Epithelial cell of esophagus (primary cell): ENCODE measurements around the gene OTUD6A.

Experiments used
- DNase-seq: peaks from one replicate; pipeline ENCODE4 v3.0.0; 2010; ENCODE audit warnings: low read depth
- H3K4me3 ChIP-seq: 2 replicates; pipeline ENCODE4 v1.5.1; 2011; ENCODE audit warnings: mild to moderate bottlenecking, low read length, control low read depth
- TF ChIP-seq, protein P1 (sequence below): IDR thresholded peaks from 2 replicates; pipeline ENCODE4 v1.5.1; 2011; ENCODE audit warnings: low read depth, mild to moderate bottlenecking, low read length, control low read depth, inconsistent platforms; ENCODE audit not compliant: insufficient read depth; ENCODE audit errors: missing control alignments

OTUD6A gene, protein sequence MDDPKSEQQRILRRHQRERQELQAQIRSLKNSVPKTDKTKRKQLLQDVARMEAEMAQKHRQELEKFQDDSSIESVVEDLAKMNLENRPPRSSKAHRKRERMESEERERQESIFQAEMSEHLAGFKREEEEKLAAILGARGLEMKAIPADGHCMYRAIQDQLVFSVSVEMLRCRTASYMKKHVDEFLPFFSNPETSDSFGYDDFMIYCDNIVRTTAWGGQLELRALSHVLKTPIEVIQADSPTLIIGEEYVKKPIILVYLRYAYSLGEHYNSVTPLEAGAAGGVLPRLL

DNA sequence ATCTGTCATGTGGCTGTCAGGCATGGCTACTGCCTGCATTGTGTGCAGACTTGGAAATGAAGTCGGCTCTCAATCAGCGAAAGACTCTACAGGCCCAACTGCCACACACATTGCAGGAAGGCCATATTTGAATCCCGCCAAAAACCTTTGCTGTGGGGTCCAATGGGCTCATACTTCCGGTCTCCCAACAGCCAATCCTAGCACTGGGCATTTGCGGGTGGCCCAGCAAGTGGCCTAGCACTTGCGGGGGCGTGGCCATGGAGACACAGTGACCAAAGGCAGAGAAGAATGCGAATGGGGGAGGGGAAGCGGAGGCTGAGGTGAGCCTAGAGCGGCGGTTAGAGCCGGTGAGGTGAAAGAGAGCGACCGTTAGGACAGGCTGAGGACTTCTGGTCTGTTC, at the start of gene OTUD6A:
TSS of gene OTUD6A (plus strand) at position 382 of the 400 bp plus-strand sequence. CDS start 68 bp downstream, outside the sequence.
- TF ChIP-seq, protein P1, sequence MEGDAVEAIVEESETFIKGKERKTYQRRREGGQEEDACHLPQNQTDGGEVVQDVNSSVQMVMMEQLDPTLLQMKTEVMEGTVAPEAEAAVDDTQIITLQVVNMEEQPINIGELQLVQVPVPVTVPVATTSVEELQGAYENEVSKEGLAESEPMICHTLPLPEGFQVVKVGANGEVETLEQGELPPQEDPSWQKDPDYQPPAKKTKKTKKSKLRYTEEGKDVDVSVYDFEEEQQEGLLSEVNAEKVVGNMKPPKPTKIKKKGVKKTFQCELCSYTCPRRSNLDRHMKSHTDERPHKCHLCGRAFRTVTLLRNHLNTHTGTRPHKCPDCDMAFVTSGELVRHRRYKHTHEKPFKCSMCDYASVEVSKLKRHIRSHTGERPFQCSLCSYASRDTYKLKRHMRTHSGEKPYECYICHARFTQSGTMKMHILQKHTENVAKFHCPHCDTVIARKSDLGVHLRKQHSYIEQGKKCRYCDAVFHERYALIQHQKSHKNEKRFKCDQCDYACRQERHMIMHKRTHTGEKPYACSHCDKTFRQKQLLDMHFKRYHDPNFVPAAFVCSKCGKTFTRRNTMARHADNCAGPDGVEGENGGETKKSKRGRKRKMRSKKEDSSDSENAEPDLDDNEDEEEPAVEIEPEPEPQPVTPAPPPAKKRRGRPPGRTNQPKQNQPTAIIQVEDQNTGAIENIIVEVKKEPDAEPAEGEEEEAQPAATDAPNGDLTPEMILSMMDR = no peak
- no peak within 1 kb of the TSS for H3K4me3 ChIP-seq
- DNase-seq = no peak

DNA sequence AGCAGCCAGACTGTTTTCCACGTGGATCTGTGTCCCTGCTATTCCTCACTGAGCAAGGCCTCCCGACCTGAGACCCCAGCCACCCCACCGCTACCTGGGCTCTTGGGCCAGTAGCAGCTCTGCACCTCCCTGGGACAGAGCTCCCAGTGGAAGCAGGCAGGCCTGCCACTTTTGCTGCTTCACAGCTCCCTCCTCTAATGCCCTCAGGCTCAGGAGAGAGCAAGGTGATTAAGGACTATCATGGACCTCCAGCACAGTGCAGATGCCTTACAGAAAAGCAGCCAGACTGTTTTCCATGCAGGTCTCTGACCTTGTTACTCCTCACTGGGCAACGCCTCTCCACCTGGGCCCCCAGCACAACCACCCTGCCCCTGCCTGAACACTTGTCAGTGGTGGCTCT, 49.5 kb upstream of the OTUD6A start:
- H3K4me3 ChIP-seq = no peak overlapping the region
- no peak for DNase-seq
- TF ChIP-seq, protein P1 = no peak

DNA sequence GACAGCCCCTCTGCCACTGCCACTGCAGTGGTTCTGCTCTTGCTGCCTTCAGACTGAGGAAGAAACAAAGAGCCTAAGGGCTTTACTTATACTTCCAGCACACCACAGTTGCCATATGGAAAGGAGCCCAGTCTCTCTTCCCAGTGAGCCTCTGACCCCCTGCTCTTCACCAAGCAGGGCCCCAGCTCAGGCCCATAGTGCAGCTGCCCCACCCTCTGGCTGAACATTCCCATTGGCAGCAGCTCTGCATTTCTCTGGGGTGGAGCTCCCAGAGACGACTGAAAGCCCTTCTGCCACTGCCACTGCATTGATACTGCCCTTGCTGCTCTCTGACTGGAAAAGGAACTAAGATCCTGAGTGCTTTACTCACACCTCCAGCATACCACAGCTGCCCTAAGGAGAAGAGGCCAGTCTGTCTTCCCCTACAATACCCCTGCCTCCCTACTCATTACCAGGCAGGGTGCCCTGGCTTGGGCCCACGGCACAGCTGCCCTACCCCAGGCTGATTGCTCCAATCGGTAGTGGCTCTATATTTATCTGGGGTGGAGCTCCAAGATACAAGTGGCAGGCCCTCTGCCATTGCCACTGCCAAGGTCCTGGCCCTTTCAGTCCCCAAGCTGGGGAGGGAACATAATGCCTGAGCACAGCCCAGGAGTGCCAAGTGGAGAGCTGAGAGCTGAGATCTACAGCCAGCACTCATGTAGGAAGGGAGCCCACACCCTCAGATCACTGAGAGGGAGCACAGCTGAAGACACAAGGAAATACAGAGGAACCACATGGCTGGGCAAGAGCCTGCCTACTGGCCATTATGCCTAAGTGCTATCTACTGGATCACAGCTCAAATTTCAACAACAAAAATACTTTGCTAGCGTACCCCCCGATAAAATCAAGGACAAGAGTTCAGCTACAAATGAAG, 48.5 kb upstream of the OTUD6A start:
- no peak overlapping the region for H3K4me3 ChIP-seq
- DNase-seq = no peak
- TF ChIP-seq, protein P1 = no peak

DNA sequence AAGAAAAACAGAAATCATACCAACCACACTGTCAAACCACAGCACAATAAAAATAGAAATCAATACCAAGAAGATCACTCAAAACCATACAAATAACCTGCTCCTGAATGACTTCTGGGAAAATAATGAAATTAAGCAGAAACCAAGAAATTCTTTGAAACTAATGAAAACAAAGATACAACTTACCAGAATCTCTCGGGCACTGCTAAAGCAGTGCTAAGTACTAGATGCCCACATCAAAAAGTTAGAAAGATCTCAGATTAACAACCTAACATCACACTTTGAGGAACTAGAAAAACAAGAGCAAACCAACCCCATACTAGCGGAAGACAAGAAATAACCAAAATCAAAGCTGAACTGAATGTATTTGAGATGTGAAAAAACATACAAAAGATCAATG, 45.7 kb upstream of the OTUD6A start:
- H3K4me3 ChIP-seq = no peak overlapping the region
- TF ChIP-seq, protein P1 = no peak
- DNase-seq = no peak

DNA sequence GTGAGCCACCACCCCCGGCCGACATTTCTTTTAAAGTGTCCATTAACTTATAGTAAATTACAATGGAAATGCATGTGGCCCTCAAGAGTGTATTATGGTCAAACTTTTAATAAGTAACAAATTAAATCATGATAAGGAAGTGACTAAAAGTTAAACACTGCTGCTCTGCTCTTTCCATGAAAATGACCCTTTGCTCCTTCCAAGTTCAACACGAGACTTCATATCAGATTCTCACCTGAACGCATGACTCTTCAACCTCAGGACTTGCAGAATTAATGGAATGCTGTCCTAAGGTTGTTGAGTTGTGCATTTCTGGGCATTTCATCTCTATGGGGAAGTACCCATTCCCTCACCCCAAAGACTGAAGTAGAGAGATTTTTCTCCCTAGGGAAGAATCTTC, 39.6 kb upstream of the OTUD6A start:
- DNase-seq = no peak
- no peak overlapping the region for H3K4me3 ChIP-seq
- TF ChIP-seq, protein P1 = no peak

DNA sequence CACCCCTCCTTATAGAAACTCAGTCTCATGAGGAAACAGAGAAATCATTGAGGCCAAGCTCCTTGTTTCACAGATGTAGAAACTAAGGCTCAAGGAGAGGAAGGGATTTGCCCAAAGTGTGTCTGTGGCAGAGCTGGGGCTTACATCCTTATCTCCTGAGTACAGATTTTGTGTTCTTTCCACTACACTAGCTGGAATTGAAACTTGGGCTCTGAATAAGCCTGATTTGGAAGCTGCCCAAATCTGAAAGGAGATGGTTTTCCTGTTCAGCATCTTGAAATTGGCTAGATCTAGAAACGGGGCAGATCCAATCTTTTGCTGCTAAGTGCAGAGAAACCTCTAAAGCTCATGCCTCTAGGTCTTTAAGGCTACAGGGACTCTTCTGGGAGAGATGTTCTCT, 36.8 kb upstream of the OTUD6A start:
- TF ChIP-seq, protein P1 = no peak
- no peak for DNase-seq
- no peak overlapping the region for H3K4me3 ChIP-seq
